Measurements from ENCODE around the gene SERAC1.

The SERAC1 gene

GRCh38 chr6:158122048-158122447 is 46.0 kb downstream of the SERAC1 start:
- no peak for DNase-seq (ENCODE audit: low read depth)

- DNase-seq (ENCODE audit: low read depth), result no peak
These were observed 46.7 kb downstream of the SERAC1 start for GRCh38 chr6:158121335-158121734.

GRCh38 chr6:158118886-158119285 is 49.2 kb downstream of the SERAC1 start:
- DNase-seq (ENCODE audit: low read depth), result no peak

GRCh38 chr6:158115508-158115907 is 52.6 kb downstream of the SERAC1 start:
- no peak for DNase-seq (ENCODE audit: low read depth)

- DNase-seq (ENCODE audit: low read depth), result no peak
These were observed 53.0 kb downstream of the SERAC1 start for GRCh38 chr6:158115102-158115501.

GRCh38 chr6:158113802-158114201 is 54.3 kb downstream of the SERAC1 start:
- no peak for DNase-seq (ENCODE audit: low read depth)

- DNase-seq (ENCODE audit: low read depth), result no peak
These were observed 56.1 kb downstream of the SERAC1 start for GRCh38 chr6:158111987-158112386.

GRCh38 chr6:158110986-158111385 is 57.1 kb downstream of the SERAC1 start:
- no peak for DNase-seq (ENCODE audit: low read depth)

GRCh38 chr6:158109748-158110147 is 58.3 kb downstream of the SERAC1 start:
- DNase-seq (ENCODE audit: low read depth), result no peak

GRCh38 chr6:158104696-158105095 is 63.4 kb downstream of the SERAC1 start:
- no peak for DNase-seq (ENCODE audit: low read depth)

- DNase-seq (ENCODE audit: low read depth), result no peak
These were observed 64.8 kb downstream of the SERAC1 start for GRCh38 chr6:158103228-158103627.

GRCh38 chr6:158095671-158096070 is 72.4 kb downstream of the SERAC1 start:
- DNase-seq (ENCODE audit: low read depth), result no peak

GRCh38 chr6:158095031-158095430 is 73.0 kb downstream of the SERAC1 start:
- no peak for DNase-seq (ENCODE audit: low read depth)

- no peak for DNase-seq (ENCODE audit: low read depth)
These were observed 75.3 kb downstream of the SERAC1 start for GRCh38 chr6:158092806-158093205.

GRCh38 chr6:158087224-158087867 is 80.7 kb downstream of the SERAC1 start:
- no peak for DNase-seq (ENCODE audit: low read depth)

GRCh38 chr6:158086504-158087223 is 81.4 kb downstream of the SERAC1 start:
- peak; percentile 16 for DNase-seq (ENCODE audit: low read depth)

GRCh38 chr6:158086054-158086503 is 82.0 kb downstream of the SERAC1 start:
- no peak for DNase-seq (ENCODE audit: low read depth)

GRCh38 chr6:158085261-158086053 is 82.6 kb downstream of the SERAC1 start:
- DNase-seq (ENCODE audit: low read depth), result no peak

- DNase-seq (ENCODE audit: low read depth), result no peak
These were observed 84.4 kb downstream of the SERAC1 start for GRCh38 chr6:158083455-158084325.

- DNase-seq (ENCODE audit: low read depth), result no peak
These were observed 86.5 kb downstream of the SERAC1 start for GRCh38 chr6:158081657-158081935.

GRCh38 chr6:158080849-158081656 is 87.0 kb downstream of the SERAC1 start:
- no peak for DNase-seq (ENCODE audit: low read depth)

Data from HS-5 (cell line).